Measurements from ENCODE around the gene PCNX3. TPM values are rescaled to one million over a fixed set of nuclear protein-coding genes. Genes with fewer than 3 reads are reported as not detected.
"Not testable (repeated sequence)": the region's sequence is repeated elsewhere in the genome, so short reads cannot be mapped to it uniquely, and the experiment has no call there.

Gene PCNX3
- total and polyA plus RNA-seq, 4 donors = 13.9 to 53.8 (median 20.4) TPM

- H3K4me1 ChIP-seq (ENCODE audit: control insufficient read depth in 5 of 5, insufficient read depth in 5 of 5, low read length in 5 of 5) = no peaks in the 10 kb centered on the region
- H3K9ac ChIP-seq (ENCODE audit: insufficient read depth in 1 of 2, low read length in 2 of 2) = no peak overlapping the region
- no peak for DNase-seq
- no peak overlapping the region for H3K4me3 ChIP-seq
- ATAC-seq (ENCODE audit: insufficient read depth, low FRiP score) = no peak
- H3K27me3 ChIP-seq (ENCODE audit: control insufficient read depth in 3 of 3, insufficient read depth in 3 of 3, low read length in 2 of 3) = no peaks in the 10 kb centered on the region
- H3K27ac ChIP-seq (ENCODE audit: low read depth in 1 of 2, low read length in 1 of 2) = no peak overlapping the region
- TF ChIP-seq CTCF (IDR thresholded peaks at IDR 0.05; ENCODE audit: control extremely low read depth, extremely low read depth) = no peak
- WGBS, 2 donors = 79 to 89% methylated on average over 5 of the region's 5 CpGs
- no peaks in the 10 kb centered on the region for H3K9me3 ChIP-seq (ENCODE audit: control insufficient read depth in 4 of 4, insufficient read depth in 3 of 4, low read length in 3 of 4)
- H3K36me3 ChIP-seq (ENCODE audit: control insufficient read depth in 4 of 4, insufficient read depth in 4 of 4, low read length in 4 of 4) = no peaks in the 10 kb centered on the region
Measured at GRCh38 chr11:65680192-65680743, 64.7 kb downstream of the PCNX3 start.

GRCh38 chr11:65683480-65683879, 67.9 kb downstream of the PCNX3 start:
- not testable (repeated sequence) for H3K9me3 ChIP-seq (ENCODE audit: control insufficient read depth in 4 of 4, insufficient read depth in 3 of 4, low read length in 3 of 4); H3K27ac ChIP-seq (ENCODE audit: low read depth in 1 of 2, low read length in 1 of 2); H3K36me3 ChIP-seq (ENCODE audit: control insufficient read depth in 4 of 4, insufficient read depth in 4 of 4, low read length in 4 of 4); H3K27me3 ChIP-seq (ENCODE audit: control insufficient read depth in 3 of 3, insufficient read depth in 3 of 3, low read length in 2 of 3); ATAC-seq (ENCODE audit: insufficient read depth, low FRiP score); DNase-seq; H3K4me1 ChIP-seq (ENCODE audit: control insufficient read depth in 5 of 5, insufficient read depth in 5 of 5, low read length in 5 of 5); H3K4me3 ChIP-seq; H3K9ac ChIP-seq (ENCODE audit: insufficient read depth in 1 of 2, low read length in 2 of 2)
- WGBS, 2 donors = 84 to 86% methylated on average over 6 of the region's 6 CpGs

GRCh38 chr11:65685981-65686380, 70.4 kb downstream of the PCNX3 start:
- no peak for TF ChIP-seq CTCF (IDR thresholded peaks at IDR 0.05; ENCODE audit: control extremely low read depth, extremely low read depth)
- no peaks in the 10 kb centered on the region for H3K27me3 ChIP-seq (ENCODE audit: control insufficient read depth in 3 of 3, insufficient read depth in 3 of 3, low read length in 2 of 3)
- no peak overlapping the region for H3K27ac ChIP-seq (ENCODE audit: low read depth in 1 of 2, low read length in 1 of 2)
- no peaks in the 10 kb centered on the region for H3K9me3 ChIP-seq (ENCODE audit: control insufficient read depth in 4 of 4, insufficient read depth in 3 of 4, low read length in 3 of 4)
- H3K4me3 ChIP-seq = no peak overlapping the region
- no peaks in the 10 kb centered on the region for H3K36me3 ChIP-seq (ENCODE audit: control insufficient read depth in 4 of 4, insufficient read depth in 4 of 4, low read length in 4 of 4)
- no peak for DNase-seq
- no peaks in the 10 kb centered on the region for H3K4me1 ChIP-seq (ENCODE audit: control insufficient read depth in 5 of 5, insufficient read depth in 5 of 5, low read length in 5 of 5)
- H3K9ac ChIP-seq (ENCODE audit: insufficient read depth in 1 of 2, low read length in 2 of 2) = no peak overlapping the region
- no peak for ATAC-seq (ENCODE audit: insufficient read depth, low FRiP score)
- WGBS, 2 donors = 88 to 93% methylated on average over 8 of the region's 8 CpGs

Small RNA genes within 50 kb of the gene (small RNA-seq; reads per million reads assigned to genes)
- gene MIR4489 (ENCODE audit: low replicate concordance) (not detected), gene MIR4690 (ENCODE audit: low replicate concordance) (0.08 reads per million)

Other genes with a start within 250 kb of the PCNX3 start
- 10 to 100 TPM in 1 of 2 donors, 1 to 10 TPM in 1; 7.3 to 15.6 TPM for gene SLC25A45, start 233.1 kb upstream of the PCNX3 start, total RNA-seq
- gene SLC25A45, start 233.1 kb upstream of the PCNX3 start, polyA plus RNA-seq = 1 to 10 TPM; 5.5 to 9.0 TPM
- 10 to 100 TPM; 18.5 to 39.9 TPM for gene FRMD8, start 229.1 kb upstream of the PCNX3 start, total RNA-seq
- 10 to 100 TPM; 15.8 to 25.7 TPM for gene FRMD8, start 229.1 kb upstream of the PCNX3 start, polyA plus RNA-seq
- gene NEAT1, start 193.0 kb upstream of the PCNX3 start, total RNA-seq = 100 to 1,000 TPM; 518 to 912 TPM
- 1,000 to 10,000 TPM in 1 of 2 donors, 100 to 1,000 TPM in 1; 481 to 1,176 TPM for gene NEAT1, start 193.0 kb upstream of the PCNX3 start, polyA plus RNA-seq
- over 10,000 TPM; 10,633 to 48,332 TPM for gene MALAT1, start 116.7 kb upstream of the PCNX3 start, total RNA-seq
- gene MALAT1, start 116.7 kb upstream of the PCNX3 start, polyA plus RNA-seq = 1,000 to 10,000 TPM in 1 of 2 donors, 100 to 1,000 TPM in 1; 125 to 2,965 TPM
- gene SCYL1, start 90.7 kb upstream of the PCNX3 start, total RNA-seq = 10 to 100 TPM; 54.3 to 93.8 TPM
- gene SCYL1, start 90.7 kb upstream of the PCNX3 start, polyA plus RNA-seq = 100 to 1,000 TPM in 1 of 2 donors, 10 to 100 TPM in 1; 79.1 to 107 TPM
- 100 to 1,000 TPM; 100 to 111 TPM for gene LTBP3, start 57.4 kb upstream of the PCNX3 start, total RNA-seq
- gene LTBP3, start 57.4 kb upstream of the PCNX3 start, polyA plus RNA-seq = 10 to 100 TPM; 39.1 to 46.6 TPM
- gene ZNRD2, start 45.3 kb upstream of the PCNX3 start, total RNA-seq = 10 to 100 TPM; 22.0 to 35.9 TPM
- gene ZNRD2, start 45.3 kb upstream of the PCNX3 start, polyA plus RNA-seq = 10 to 100 TPM; 65.6 to 81.5 TPM
- gene FAM89B, start 43.2 kb upstream of the PCNX3 start, total RNA-seq = 10 to 100 TPM; 20.6 to 53.5 TPM
- 10 to 100 TPM; 44.4 TPM for gene FAM89B, start 43.2 kb upstream of the PCNX3 start, polyA plus RNA-seq
- 100 to 1,000 TPM in 1 of 2 donors, 10 to 100 TPM in 1; 58.3 to 154 TPM for gene EHBP1L1, start 39.7 kb upstream of the PCNX3 start, total RNA-seq
- gene EHBP1L1, start 39.7 kb upstream of the PCNX3 start, polyA plus RNA-seq = 100 to 1,000 TPM in 1 of 2 donors, 10 to 100 TPM in 1; 49.8 to 125 TPM
- 1 to 10 TPM in 1 of 2 donors, under 1 TPM in 1; 0.46 to 1.1 TPM for gene KCNK7, start 20.0 kb upstream of the PCNX3 start, total RNA-seq
- 1 to 10 TPM; 1.5 to 2.8 TPM for gene KCNK7, start 20.0 kb upstream of the PCNX3 start, polyA plus RNA-seq
- gene MAP3K11, start 1.6 kb upstream of the PCNX3 start, total RNA-seq = 100 to 1,000 TPM in 1 of 2 donors, 10 to 100 TPM in 1; 60.0 to 108 TPM
- 10 to 100 TPM; 68.5 to 80.1 TPM for gene MAP3K11, start 1.6 kb upstream of the PCNX3 start, polyA plus RNA-seq
- gene SIPA1, start 22.3 kb downstream of the PCNX3 start, total RNA-seq = 10 to 100 TPM; 39.7 to 82.8 TPM
- gene SIPA1, start 22.3 kb downstream of the PCNX3 start, polyA plus RNA-seq = 100 to 1,000 TPM in 1 of 2 donors, 10 to 100 TPM in 1; 82.8 to 102 TPM
- 10 to 100 TPM; 50.2 to 72.6 TPM for gene RELA, start 47.1 kb downstream of the PCNX3 start, total RNA-seq
- gene RELA, start 47.1 kb downstream of the PCNX3 start, polyA plus RNA-seq = 10 to 100 TPM; 34.8 to 65.8 TPM
- 10 to 100 TPM; 45.3 to 88.6 TPM for gene KAT5, start 96.5 kb downstream of the PCNX3 start, total RNA-seq
- 10 to 100 TPM; 70.0 to 95.3 TPM for gene KAT5, start 96.5 kb downstream of the PCNX3 start, polyA plus RNA-seq
- gene RNASEH2C, start 105.0 kb downstream of the PCNX3 start, total RNA-seq = 10 to 100 TPM; 21.8 to 62.3 TPM
- 10 to 100 TPM; 88.5 to 97.7 TPM for gene RNASEH2C, start 105.0 kb downstream of the PCNX3 start, polyA plus RNA-seq
- 10 to 100 TPM in 1 of 2 donors, 1 to 10 TPM in 1; 8.6 to 35.5 TPM for gene AP5B1, start 165.2 kb downstream of the PCNX3 start, total RNA-seq
- gene AP5B1, start 165.2 kb downstream of the PCNX3 start, polyA plus RNA-seq = 10 to 100 TPM; 13.0 to 35.1 TPM
- gene OVOL1, start 171.3 kb downstream of the PCNX3 start, total RNA-seq = under 1 TPM; 0.17 to 0.77 TPM
- gene OVOL1, start 171.3 kb downstream of the PCNX3 start, polyA plus RNA-seq = 1 to 10 TPM in 1 of 2 donors, under 1 TPM in 1; 0.96 to 1.4 TPM
- under 1 TPM; 0.52 to 0.77 TPM for gene SNX32, start 218.2 kb downstream of the PCNX3 start, total RNA-seq
- gene SNX32, start 218.2 kb downstream of the PCNX3 start, polyA plus RNA-seq = under 1 TPM; 0.14 to 0.88 TPM
- gene CFL1, start 242.4 kb downstream of the PCNX3 start, total RNA-seq = 100 to 1,000 TPM; 387 to 967 TPM
- 1,000 to 10,000 TPM in 1 of 2 donors, 100 to 1,000 TPM in 1; 493 to 1,282 TPM for gene CFL1, start 242.4 kb downstream of the PCNX3 start, polyA plus RNA-seq
- 10 to 100 TPM; 35.0 to 61.4 TPM for gene MUS81, start 244.7 kb downstream of the PCNX3 start, total RNA-seq
- gene MUS81, start 244.7 kb downstream of the PCNX3 start, polyA plus RNA-seq = 10 to 100 TPM; 46.2 to 62.2 TPM

Data from lung (tissue), 13 donors.